Activated CD4-positive, alpha-beta memory T cell treated with anti-CD3 and anti-CD28 coated beads for 36 hours (primary cell): ENCODE measurements around the gene OR2B2. TPM values are rescaled to one million over a fixed set of nuclear protein-coding genes. Genes with fewer than 3 reads are reported as not detected.
A peak's percentile ranks its signal among the peaks of the same experiment; 100 is the strongest.

Experiments used
- CTCF ChIA-PET: fragments of 350-600 bp; sonication (Branson Sonifier 250); formaldehyde crosslinking; loops from one replicate; lab custom pipeline; 2021; ENCODE audit warnings: antibody characterized with exemption, inconsistent platforms; lab: Charles Lee
- POLR2A ChIA-PET: fragments of 350-600 bp; sonication (Branson Sonifier 250); formaldehyde crosslinking; loops from one replicate; lab custom pipeline; 2021; ENCODE audit warnings: antibody characterized with exemption; lab: Charles Lee
- DNase-seq: peaks from one replicate; pipeline ENCODE4 v3.0.0-alpha.2; 2020
- H3K27ac Mint-ChIP-seq: one replicate; pipeline ENCODE4 v1.8.0; 2021; ENCODE audit warnings: mixed read lengths
- H3K27me3 Mint-ChIP-seq: one replicate; pipeline ENCODE4 v1.8.0; 2021; ENCODE audit warnings: mixed read lengths
- H3K36me3 Mint-ChIP-seq: one replicate; pipeline ENCODE4 v1.8.0; 2021; ENCODE audit warnings: mixed read lengths
- H3K4me1 Mint-ChIP-seq: one replicate; pipeline ENCODE4 v1.8.0; 2021; ENCODE audit warnings: low read depth, mixed read lengths
- H3K4me3 Mint-ChIP-seq: one replicate; pipeline ENCODE4 v1.8.0; 2021; ENCODE audit warnings: mild to moderate bottlenecking, mixed read lengths
- H3K9me3 Mint-ChIP-seq: one replicate; pipeline ENCODE4 v1.8.0; 2021; ENCODE audit warnings: mixed read lengths
- intact Hi-C: fragments of 100-400 bp; cut with micrococcal nuclease; formaldehyde crosslinking; loops from one replicate; pipeline ENCODE4 v1.15.1; 2023
- total RNA-seq, 2 experiments: library from RNA; stranded (reverse); gene quantifications; one replicate each; pipeline ENCODE4 v1.2.3, GENCODE V29; 2021

OR2B2 gene
- total RNA-seq, 2 experiments from 2014 or later = not detected

DNA sequence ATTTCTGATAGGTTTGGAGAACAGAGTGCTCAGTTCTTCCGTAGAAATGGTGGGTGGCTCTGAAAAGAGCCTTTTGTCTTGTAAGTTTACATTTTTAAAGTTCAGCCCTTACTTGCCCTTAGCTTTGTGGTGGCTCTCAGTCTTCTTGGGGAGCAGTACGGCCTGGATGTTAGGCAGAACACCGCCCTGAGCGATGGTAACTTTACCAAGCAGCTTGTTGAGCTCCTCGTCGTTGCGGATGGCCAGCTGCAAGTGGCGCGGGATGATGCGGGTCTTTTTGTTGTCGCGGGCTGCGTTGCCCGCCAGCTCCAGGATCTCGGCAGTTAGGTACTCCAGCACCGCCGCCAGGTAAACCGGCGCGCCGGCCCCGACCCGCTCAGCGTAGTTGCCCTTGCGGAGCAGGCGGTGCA is 19.5 kb downstream of the OR2B2 start:
- Mint-ChIP-seq H3K9me3 (no peaks in the 10 kb centered on the region), H3K4me3 (no peak overlapping the region), H3K36me3 (peaks cover 10% of the 10 kb centered on the region), H3K27me3 (peaks cover 7% of the 10 kb centered on the region), H3K27ac (no peak overlapping the region), H3K4me1 (peaks cover 32% of the 10 kb centered on the region)
- intact Hi-C loops = loop anchor here (1.0 to 10.0 kb wide), 13 partner anchors 27 to 1865 kb away; partner anchors contain the start of gene ABT1
- no peak for DNase-seq
- ChIA-PET POLR2A (interaction anchor here (0.6 to 6.1 kb wide), 27 partner anchors 9 to 1871 kb away, joined by 3 to 507 read pairs (median 5); a partner anchor contains a TSS), CTCF (interaction anchor here (1.0 to 7.6 kb wide), 10 partner anchors 24 to 766 kb away, joined by 3 to 121 read pairs (median 62); a partner anchor contains a TSS)

DNA sequence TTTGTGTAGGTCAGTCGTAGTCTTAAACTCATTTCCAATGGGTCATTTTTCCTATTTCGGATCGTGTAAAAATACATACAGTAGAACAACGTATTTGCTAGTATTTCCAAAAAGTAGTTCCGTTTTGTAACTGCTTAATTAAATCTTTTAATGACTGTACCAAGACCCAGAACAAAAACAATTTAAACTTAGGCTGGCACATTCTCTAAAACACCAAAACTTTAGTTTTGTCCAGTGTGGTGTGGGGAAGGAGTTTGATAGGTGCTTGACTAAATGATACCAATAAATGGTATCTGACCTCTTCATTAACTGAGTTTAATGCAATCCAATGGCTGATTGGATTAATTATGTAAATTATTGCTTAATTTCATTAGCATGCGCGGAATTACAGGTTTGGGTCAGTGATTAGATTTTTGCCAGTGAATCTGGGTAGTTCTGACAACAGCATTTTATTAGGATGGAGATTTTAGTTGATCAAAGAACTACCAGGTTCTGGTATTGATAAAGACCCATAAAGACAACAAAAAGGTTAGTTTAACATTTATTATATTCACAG is 20.8 kb downstream of the OR2B2 start:
- peaks cover 7% of the 10 kb centered on the region for H3K27me3 Mint-ChIP-seq
- no peak for DNase-seq
- H3K4me3 Mint-ChIP-seq = no peak overlapping the region
- intact Hi-C loops = loop anchor here (5.0 to 10.0 kb wide), 7 partner anchors 323 to 1864 kb away; partner anchors contain the start of gene ABT1
- ChIA-PET CTCF (interaction anchor here (1.2 to 3.6 kb wide), 3 partner anchors 19 to 465 kb away, joined by 4 to 44 read pairs (median 18); a partner anchor contains a TSS), POLR2A (interaction anchor here (0.7 to 3.3 kb wide), 6 partner anchors 10 to 1938 kb away, joined by 3 to 122 read pairs (median 36); a partner anchor contains a TSS)
- H3K4me1 Mint-ChIP-seq = peaks cover 32% of the 10 kb centered on the region
- H3K9me3 Mint-ChIP-seq = no peaks in the 10 kb centered on the region
- H3K36me3 Mint-ChIP-seq = peaks cover 10% of the 10 kb centered on the region
- no peak overlapping the region for H3K27ac Mint-ChIP-seq

DNA sequence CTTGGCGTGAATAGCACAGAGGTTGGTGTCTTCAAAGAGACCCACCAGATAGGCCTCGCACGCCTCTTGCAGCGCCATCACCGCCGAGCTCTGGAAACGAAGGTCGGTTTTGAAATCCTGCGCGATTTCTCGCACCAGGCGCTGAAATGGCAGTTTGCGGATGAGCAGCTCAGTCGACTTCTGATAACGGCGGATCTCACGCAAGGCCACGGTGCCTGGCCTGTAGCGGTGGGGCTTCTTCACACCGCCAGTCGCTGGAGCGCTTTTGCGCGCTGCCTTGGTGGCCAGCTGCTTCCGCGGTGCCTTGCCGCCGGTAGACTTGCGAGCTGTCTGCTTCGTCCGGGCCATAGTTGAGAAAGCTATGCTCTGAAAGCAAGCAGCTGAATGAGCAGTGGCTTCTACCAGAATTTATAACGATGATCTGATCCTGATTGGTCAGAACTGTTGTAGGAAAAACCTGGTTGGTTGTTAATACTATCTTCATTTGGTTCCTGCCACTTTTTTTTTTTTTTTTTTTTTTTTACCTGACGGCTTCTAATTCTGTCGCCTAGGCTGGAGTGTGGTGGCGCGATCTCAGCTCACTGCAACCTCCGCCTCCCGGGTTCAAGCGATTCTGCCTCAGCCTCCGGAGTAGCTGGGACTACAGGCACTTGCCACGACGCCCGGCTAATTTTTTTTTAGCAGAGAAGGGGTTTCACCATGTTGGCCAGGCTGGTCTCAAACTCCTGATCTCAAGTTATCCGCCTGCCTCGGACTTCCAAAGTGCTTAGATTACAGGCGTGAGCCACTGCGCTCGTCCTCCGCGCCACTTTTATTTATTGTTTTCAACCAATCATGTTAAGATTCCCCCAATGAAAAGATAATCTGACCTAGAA is 21.5 kb downstream of the OR2B2 start:
- ChIA-PET POLR2A (interaction anchor here (0.6 to 3.3 kb wide), 21 partner anchors 9 to 1939 kb away, joined by 3 to 122 read pairs (median 5); a partner anchor contains a TSS), CTCF (interaction anchor here (0.7 to 3.6 kb wide), 17 partner anchors 9 to 465 kb away, joined by 3 to 44 read pairs (median 3); partner anchors contain the start of gene ZNF184)
- Mint-ChIP-seq H3K36me3 (peaks cover 10% of the 10 kb centered on the region), H3K27me3 (peaks cover 7% of the 10 kb centered on the region), H3K9me3 (no peaks in the 10 kb centered on the region), H3K27ac (peak overlapping the region; percentile 91), H3K4me1 (peaks cover 32% of the 10 kb centered on the region), H3K4me3 (peak overlapping the region; percentile 71)
- intact Hi-C loops = loop anchor here (1.0 to 10.0 kb wide), 8 partner anchors 17 to 1863 kb away; partner anchors contain the start of gene ABT1
- peak; percentile 88 for DNase-seq

DNA sequence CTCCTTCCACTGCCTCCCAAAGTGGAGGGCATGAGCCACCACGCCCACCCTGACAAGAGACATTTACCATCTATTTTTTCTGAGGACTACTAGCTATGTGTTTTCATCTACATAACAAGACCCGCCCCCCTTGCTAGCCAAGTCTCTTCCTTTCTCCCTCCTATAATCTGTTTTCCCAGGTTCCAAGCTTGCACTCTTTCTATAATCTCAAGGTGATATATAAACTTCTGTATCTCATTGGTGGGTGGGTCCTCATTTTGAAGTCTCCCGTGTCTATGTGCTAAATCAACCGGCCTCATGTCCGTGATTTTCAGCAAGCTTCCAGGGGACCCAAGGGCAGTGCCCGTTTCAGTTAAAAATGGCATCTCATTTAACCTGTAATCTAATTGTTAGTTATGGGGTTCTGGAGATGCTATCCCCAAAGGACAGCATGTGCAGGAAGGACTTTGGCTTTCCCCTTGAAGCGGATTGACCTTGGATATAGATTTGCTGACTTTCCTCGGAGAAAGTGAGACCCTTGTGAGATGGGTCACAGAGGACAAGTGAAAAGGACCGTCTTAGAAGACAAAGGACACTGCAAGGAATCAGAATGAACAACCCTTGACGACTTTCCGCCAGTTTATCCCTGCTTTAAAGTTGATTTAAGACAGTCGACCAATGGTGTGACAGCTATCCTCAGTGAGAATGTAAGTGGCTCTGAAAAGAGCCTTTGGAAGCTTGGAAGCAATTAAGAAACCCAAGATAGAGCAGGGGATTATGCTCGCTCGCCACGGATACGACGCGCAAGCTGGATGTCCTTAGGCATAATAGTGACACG is 22.4 kb downstream of the OR2B2 start:
- DNase-seq = no peak
- Mint-ChIP-seq H3K4me1 (peaks cover 32% of the 10 kb centered on the region), H3K27ac (peak overlapping the region; percentile 91), H3K4me3 (peak overlapping the region; percentile 71), H3K36me3 (peaks cover 10% of the 10 kb centered on the region), H3K9me3 (no peaks in the 10 kb centered on the region), H3K27me3 (peaks cover 7% of the 10 kb centered on the region)
- intact Hi-C loops = loop anchor here (1.0 to 10.0 kb wide), 8 partner anchors 17 to 1863 kb away; partner anchors contain the start of gene ABT1
- POLR2A ChIA-PET = interaction anchor here (0.6 to 3.3 kb wide), 19 partner anchors 8 to 1835 kb away, joined by 3 to 122 read pairs (median 6); a partner anchor contains a TSS
- CTCF ChIA-PET = interaction anchor here (0.7 to 3.6 kb wide), 15 partner anchors 8 to 466 kb away, joined by 3 to 44 read pairs (median 3); partner anchors contain the start of gene ZNF184

DNA sequence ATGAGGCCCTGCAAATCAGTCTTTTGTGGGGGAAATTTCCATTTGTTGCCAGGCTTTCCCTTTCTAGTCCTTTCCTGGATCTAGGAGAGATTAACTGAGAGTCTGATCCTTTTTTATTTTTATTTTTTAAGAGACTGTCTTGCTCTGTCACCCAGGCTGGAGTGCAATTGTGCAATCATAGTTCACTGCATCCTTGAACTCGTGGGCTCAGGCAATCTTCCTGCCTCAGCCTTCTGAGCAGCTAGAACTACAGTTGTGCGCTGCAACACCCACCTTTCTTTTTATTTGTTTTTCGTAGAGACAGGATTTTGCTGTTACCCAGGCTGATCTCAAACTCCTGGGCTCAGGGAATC is 22.9 kb downstream of the OR2B2 start:
- Mint-ChIP-seq H3K27me3 (peaks cover 7% of the 10 kb centered on the region), H3K9me3 (no peaks in the 10 kb centered on the region), H3K4me3 (peak overlapping the region; percentile 71), H3K36me3 (peaks cover 10% of the 10 kb centered on the region), H3K4me1 (peaks cover 32% of the 10 kb centered on the region), H3K27ac (peak overlapping the region; percentile 91)
- ChIA-PET CTCF (interaction anchor here (1.2 to 3.6 kb wide), 6 partner anchors 17 to 137 kb away, joined by 3 to 44 read pairs (median 7); a partner anchor contains a TSS), POLR2A (interaction anchor here (2.0 to 3.3 kb wide), 6 partner anchors 17 to 742 kb away, joined by 10 to 122 read pairs (median 48); a partner anchor contains a TSS)
- DNase-seq = no peak
- intact Hi-C loops = no loop called here

DNA sequence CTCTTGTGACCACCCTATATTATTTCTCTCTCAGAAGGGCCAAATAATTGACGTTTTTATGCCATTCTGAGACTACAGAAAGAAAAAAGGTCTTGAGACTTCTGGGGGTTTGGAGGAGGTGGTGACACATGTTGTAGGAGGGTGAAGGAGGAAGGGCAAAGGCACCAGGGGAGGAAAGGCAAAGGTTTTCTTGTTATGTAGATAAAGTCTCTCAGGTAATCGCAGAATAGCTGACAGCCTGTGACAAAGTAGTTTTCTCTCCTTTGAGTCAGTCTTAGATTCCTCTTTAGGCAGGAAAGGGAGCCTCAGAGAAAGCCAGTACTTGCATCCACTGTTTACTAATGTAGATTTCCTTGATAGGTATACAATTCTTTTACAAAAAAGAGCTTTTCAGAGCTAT is 23.6 kb downstream of the OR2B2 start:
- H3K36me3 Mint-ChIP-seq = peaks cover 9% of the 10 kb centered on the region
- no peak overlapping the region for H3K4me3 Mint-ChIP-seq
- peaks cover 7% of the 10 kb centered on the region for H3K27me3 Mint-ChIP-seq
- CTCF ChIA-PET = interaction anchor here (2.4 to 3.6 kb wide), 3 partner anchors 16 to 92 kb away, joined by 9 to 44 read pairs (median 18); a partner anchor contains a TSS
- POLR2A ChIA-PET = interaction anchor here (2.7 to 3.3 kb wide), 3 partner anchors 17 to 51 kb away, joined by 65 to 122 read pairs (median 114); a partner anchor contains a TSS
- H3K9me3 Mint-ChIP-seq = no peaks in the 10 kb centered on the region
- no peak overlapping the region for H3K27ac Mint-ChIP-seq
- peaks cover 32% of the 10 kb centered on the region for H3K4me1 Mint-ChIP-seq
- intact Hi-C loops = no loop called here
- DNase-seq = no peak

DNA sequence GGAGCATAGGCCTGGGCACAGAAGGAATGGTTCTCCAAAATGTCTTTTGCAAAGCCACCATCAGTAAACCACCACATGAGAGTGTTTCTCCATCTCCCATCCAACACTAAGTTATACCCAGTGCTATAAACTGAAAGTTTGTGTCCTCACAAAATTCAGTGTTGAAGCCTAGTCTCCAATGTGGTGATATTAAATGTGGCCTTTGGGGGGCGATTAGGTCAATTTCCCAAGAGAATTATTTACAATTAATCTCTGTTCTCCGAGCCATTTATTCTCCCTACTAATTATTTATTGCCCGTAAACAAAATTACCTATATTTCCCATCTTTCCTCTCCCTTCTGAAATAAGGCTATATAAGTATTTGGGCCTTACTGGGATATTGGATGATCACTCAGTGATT is 26.1 kb downstream of the OR2B2 start:
- Mint-ChIP-seq H3K27me3 (no peaks in the 10 kb centered on the region), H3K4me1 (peaks cover 13% of the 10 kb centered on the region), H3K9me3 (no peaks in the 10 kb centered on the region), H3K27ac (no peak overlapping the region), H3K36me3 (no peaks in the 10 kb centered on the region), H3K4me3 (no peak overlapping the region)
- POLR2A ChIA-PET = no interaction called here
- DNase-seq = no peak
- CTCF ChIA-PET = interaction anchor here (0.7 kb wide), 1 partner anchor 198 kb away, joined by 3 read pairs; no protein-coding TSS in a partner anchor
- intact Hi-C loops = no loop called here

DNA sequence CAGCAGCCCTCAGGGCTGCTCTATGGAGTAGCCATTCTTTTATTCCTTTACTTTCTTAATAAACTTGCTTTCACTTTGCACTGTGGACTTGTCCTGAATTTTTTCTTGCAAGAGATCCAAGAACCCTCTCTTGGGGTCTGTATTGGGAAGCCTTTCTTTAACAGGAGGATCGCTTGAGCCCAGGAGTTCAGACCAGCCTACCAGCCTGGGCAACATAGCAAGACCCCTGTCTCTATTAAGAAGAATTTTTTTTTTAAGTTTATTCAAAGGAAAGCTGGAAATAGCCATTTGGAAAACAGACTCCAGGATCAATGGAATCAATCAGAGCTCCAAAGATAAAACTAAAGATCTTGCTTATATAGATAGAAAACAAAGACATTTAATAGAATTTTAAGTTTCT is 29.1 kb downstream of the OR2B2 start:
- Mint-ChIP-seq H3K4me3 (no peak overlapping the region), H3K9me3 (no peaks in the 10 kb centered on the region), H3K36me3 (no peaks in the 10 kb centered on the region), H3K27ac (no peak overlapping the region), H3K4me1 (no peaks in the 10 kb centered on the region), H3K27me3 (no peaks in the 10 kb centered on the region)
- no peak for DNase-seq
- CTCF ChIA-PET = interaction anchor here (0.6 kb wide), 1 partner anchor 1028 kb away, joined by 3 read pairs; no protein-coding TSS in a partner anchor
- POLR2A ChIA-PET = interaction anchor here (1.4 kb wide), 1 partner anchor 10 kb away, joined by 4 read pairs; a partner anchor contains a TSS
- intact Hi-C loops = no loop called here

DNA sequence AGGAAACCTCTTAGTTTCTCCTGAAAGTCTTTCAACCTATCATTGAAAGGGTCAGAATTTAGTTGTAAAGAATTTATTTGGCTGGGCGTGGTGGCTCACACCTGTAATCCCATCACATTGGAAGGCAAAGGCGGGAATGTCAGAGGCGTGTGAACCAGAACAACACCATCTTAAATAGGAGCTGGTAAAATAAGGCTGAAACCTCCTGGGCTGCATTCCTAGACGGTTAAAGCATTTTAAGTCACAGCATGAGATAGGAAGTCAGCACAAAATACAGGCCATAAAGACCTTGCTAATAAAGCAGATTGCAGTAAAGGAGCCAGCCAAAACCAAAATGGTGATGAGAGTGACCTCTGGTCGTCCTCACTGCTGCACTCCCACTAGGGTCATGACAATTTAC is 29.6 kb downstream of the OR2B2 start:
- Mint-ChIP-seq H3K27ac (no peak overlapping the region), H3K36me3 (no peaks in the 10 kb centered on the region), H3K9me3 (no peaks in the 10 kb centered on the region), H3K27me3 (no peaks in the 10 kb centered on the region), H3K4me3 (no peak overlapping the region), H3K4me1 (no peaks in the 10 kb centered on the region)
- CTCF ChIA-PET = interaction anchor here (0.6 kb wide), 1 partner anchor 1028 kb away, joined by 3 read pairs; no protein-coding TSS in a partner anchor
- intact Hi-C loops = no loop called here
- POLR2A ChIA-PET = interaction anchor here (1.4 kb wide), 1 partner anchor 11 kb away, joined by 4 read pairs; a partner anchor contains a TSS
- no peak for DNase-seq

DNA sequence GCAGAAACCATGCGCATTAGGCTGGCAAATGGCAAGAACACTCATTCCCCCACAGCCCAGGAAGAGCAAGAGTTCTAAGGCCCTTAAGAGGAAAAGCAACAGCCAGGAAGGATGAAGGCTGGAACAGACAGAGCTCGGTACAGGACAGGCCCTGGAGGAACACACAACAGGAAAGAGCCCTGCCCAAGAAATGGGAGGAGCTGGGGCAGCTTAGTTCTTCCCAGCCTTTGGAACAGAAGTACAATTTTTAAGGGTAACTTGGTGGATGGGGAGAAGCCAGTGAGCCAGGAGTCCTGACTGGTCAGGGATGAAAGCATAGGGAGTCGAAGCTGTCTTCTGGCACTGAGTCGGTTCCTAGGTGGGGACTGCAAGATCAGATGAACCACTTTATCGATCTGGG is 32.4 kb downstream of the OR2B2 start:
- H3K27me3 Mint-ChIP-seq = no peaks in the 10 kb centered on the region
- ChIA-PET POLR2A (no interaction called here), CTCF (no interaction called here)
- H3K36me3 Mint-ChIP-seq = no peaks in the 10 kb centered on the region
- H3K27ac Mint-ChIP-seq = no peak overlapping the region
- DNase-seq = no peak
- H3K4me1 Mint-ChIP-seq = no peaks in the 10 kb centered on the region
- intact Hi-C loops = no loop called here
- H3K9me3 Mint-ChIP-seq = no peaks in the 10 kb centered on the region
- no peak overlapping the region for H3K4me3 Mint-ChIP-seq
